SK-N-SH treated with all-trans-retinoic acid at 6 μM for 48 hours (cell line): ENCODE results near the gene COL6A5.

Experiments
- ATAC-seq: fragments of 200-7000 bp; cut with Tn5 transposase; 3 replicates; pipeline ENCODE4 v1.9.1; 2020; ENCODE audit warnings: mild to moderate bottlenecking, moderate library complexity
- ARNTL ChIP-seq: fragments of 450-650 bp; formaldehyde crosslinking; IDR thresholded peaks from 2 replicates; pipeline ENCODE4 v1.5.0; 2020; ENCODE audit warnings: low read depth, mild to moderate bottlenecking, moderate library complexity, borderline replicate concordance
- BACH2 ChIP-seq: fragments of 250-450 bp; sonication (Bioruptor Pico); IDR thresholded peaks from 2 replicates; pipeline ENCODE4 v1.9.0; 2021; ENCODE audit warnings: mild to moderate bottlenecking, borderline replicate concordance
- CREB5 ChIP-seq: fragments of 250-450 bp; sonication (Bioruptor Pico); IDR thresholded peaks from 2 replicates; pipeline ENCODE4 v1.5.1; 2020; ENCODE audit warnings: low read depth, mild to moderate bottlenecking, moderate library complexity
- CSDC2 ChIP-seq: fragments of 250-450 bp; sonication (Bioruptor Pico); IDR thresholded peaks from 2 replicates; pipeline ENCODE4 v1.5.0; 2020; ENCODE audit warnings: mild to moderate bottlenecking, moderate library complexity
- CSRNP3 ChIP-seq: fragments of 250-450 bp; sonication (Bioruptor Pico); IDR thresholded peaks from 2 replicates; pipeline ENCODE4 v1.5.1; 2021; ENCODE audit warnings: mild to moderate bottlenecking, moderate library complexity
- ESRRG ChIP-seq: fragments of 250-450 bp; sonication (Bioruptor Pico); IDR thresholded peaks from 2 replicates; pipeline ENCODE4 v1.6.1; 2021; ENCODE audit warnings: mild to moderate bottlenecking
- GLIS3 ChIP-seq: fragments of 250-450 bp; sonication (Bioruptor Pico); IDR thresholded peaks from 2 replicates; pipeline ENCODE4 v1.5.0; 2020; ENCODE audit warnings: mild to moderate bottlenecking, moderate library complexity
- ISL1 ChIP-seq: fragments of 250-450 bp; sonication (Bioruptor Pico); IDR thresholded peaks from 2 replicates; pipeline ENCODE4 v2.1.2; 2022; ENCODE audit warnings: mild to moderate bottlenecking, moderate library complexity
- OSR1 ChIP-seq: fragments of 250-450 bp; sonication (Bioruptor Pico); IDR thresholded peaks from 2 replicates; pipeline ENCODE4 v1.8.0; 2022; ENCODE audit warnings: moderate library complexity, mild to moderate bottlenecking, inconsistent platforms
- POU6F1 ChIP-seq: fragments of 250-450 bp; sonication (Bioruptor Pico); IDR thresholded peaks from 2 replicates; pipeline ENCODE4 v1.8.0; 2021; ENCODE audit warnings: low read depth, mild to moderate bottlenecking, moderate library complexity, borderline replicate concordance
- PPARA ChIP-seq: fragments of 250-450 bp; sonication (Bioruptor Pico); IDR thresholded peaks from 2 replicates; pipeline ENCODE4 v1.5.0; 2020; ENCODE audit warnings: mild to moderate bottlenecking, borderline replicate concordance
- SNAI2 ChIP-seq: fragments of 250-450 bp; sonication (Bioruptor Pico); IDR thresholded peaks from 2 replicates; pipeline ENCODE4 v1.5.0; 2020; ENCODE audit warnings: mild to moderate bottlenecking, moderate library complexity
- TCF4 ChIP-seq: fragments of 250-450 bp; sonication (Bioruptor Pico); IDR thresholded peaks from 2 replicates; pipeline ENCODE4 v1.8.0; 2021; ENCODE audit warnings: mild to moderate bottlenecking, moderate library complexity, borderline replicate concordance
- TOX ChIP-seq: fragments of 250-450 bp; sonication (Bioruptor Pico); IDR thresholded peaks from 2 replicates; pipeline ENCODE4 v1.8.0; 2021; ENCODE audit warnings: mild to moderate bottlenecking, moderate library complexity, borderline replicate concordance
- TSHZ2 ChIP-seq: fragments of 250-450 bp; sonication (Bioruptor Pico); IDR thresholded peaks from 2 replicates; pipeline ENCODE4 v1.5.0; 2020; ENCODE audit warnings: mild to moderate bottlenecking, moderate library complexity
- ZFP3 ChIP-seq: fragments of 250-450 bp; sonication (Bioruptor Pico); IDR thresholded peaks from 2 replicates; pipeline ENCODE4 v1.5.0; 2020; ENCODE audit warnings: mild to moderate bottlenecking, moderate library complexity
- ZFP30 ChIP-seq: fragments of 450-650 bp; formaldehyde crosslinking; IDR thresholded peaks from 2 replicates; pipeline ENCODE4 v1.5.0; 2022; ENCODE audit warnings: mild to moderate bottlenecking, moderate library complexity
- ZNF565 ChIP-seq: fragments of 450-650 bp; formaldehyde crosslinking; conservative IDR thresholded peaks from 2 replicates; pipeline ENCODE4 v1.5.0; 2020; ENCODE audit warnings: low read depth, mild to moderate bottlenecking, moderate library complexity
- ZNF70 ChIP-seq: fragments of 450-650 bp; formaldehyde crosslinking; IDR thresholded peaks from 2 replicates; pipeline ENCODE4 v1.5.0; 2020; ENCODE audit warnings: mild to moderate bottlenecking, moderate library complexity
- ZNF8 ChIP-seq: fragments of 450-650 bp; formaldehyde crosslinking; IDR thresholded peaks from 2 replicates; pipeline ENCODE4 v1.5.0; 2020; ENCODE audit warnings: mild to moderate bottlenecking, moderate library complexity

COL6A5 gene

GRCh38 chr3:130517602-130518001, 172.1 kb downstream of the COL6A5 start (continued):
- TF ChIP-seq BACH2 (no peak), ZFP30 (no peak), CSDC2 (CRISPR knock-in tag) (no peak), TOX (CRISPR knock-in tag) (no peak), ARNTL (no peak), ZNF565 (CRISPR knock-in tag) (no peak), OSR1 (CRISPR knock-in tag) (no peak), ISL1 (no peak)

- no peak for TF ChIP-seq BACH2
- TF ChIP-seq OSR1 (CRISPR knock-in tag): no peak
- TF ChIP-seq ZFP3 (CRISPR knock-in tag): no peak
- TF ChIP-seq PPARA (CRISPR knock-in tag): no peak
- TF ChIP-seq ZNF8 (CRISPR knock-in tag): no peak
- no peak for TF ChIP-seq TSHZ2 (CRISPR knock-in tag)
- TF ChIP-seq CSRNP3 (CRISPR knock-in tag): no peak
- TF ChIP-seq CSDC2 (CRISPR knock-in tag): no peak
- no peak for TF ChIP-seq GLIS3 (CRISPR knock-in tag)
- no peak for TF ChIP-seq ESRRG (CRISPR knock-in tag)
- TF ChIP-seq TCF4 (CRISPR knock-in tag): no peak
- TF ChIP-seq ISL1: no peak
- TF ChIP-seq ZFP30: no peak
- no peak for TF ChIP-seq CREB5 (CRISPR knock-in tag)
- no peak for TF ChIP-seq ZNF70 (CRISPR knock-in tag)
- TF ChIP-seq, all 23 proteins: peak for 0
These were observed 174.3 kb downstream of the COL6A5 start for GRCh38 chr3:130519754-130520153.

GRCh38 chr3:130522399-130522798, 176.9 kb downstream of the COL6A5 start:
- no peak for ATAC-seq
- TF ChIP-seq ISL1 (no peak), BACH2 (no peak), TCF4 (CRISPR knock-in tag) (no peak), ESRRG (CRISPR knock-in tag) (no peak), OSR1 (CRISPR knock-in tag) (no peak), SNAI2 (CRISPR knock-in tag) (no peak), ZNF70 (CRISPR knock-in tag) (no peak), CREB5 (CRISPR knock-in tag) (no peak), TOX (CRISPR knock-in tag) (no peak), CSRNP3 (CRISPR knock-in tag) (no peak), POU6F1 (CRISPR knock-in tag) (no peak)

More at GRCh38 chr3:130519754-130520153, 174.3 kb downstream of the COL6A5 start:
- ATAC-seq: no peak
